RWPE1 (cell line): ENCODE results near the gene TBXAS1.

Experiments
- CTCF ChIA-PET: fragments of 350-600 bp; sonication (Branson Sonifier 250); formaldehyde crosslinking; extraction: SDS; loops from one replicate; lab custom pipeline; 2021; lab: Yijun Ruan, JAX
- POLR2A ChIA-PET: fragments of 400-600 bp; formaldehyde crosslinking; extraction: SDS; loops from one replicate; lab custom pipeline; 2020; ENCODE audit warnings: antibody characterized with exemption; ENCODE audit not compliant: low non-redundant PET; lab: Yijun Ruan, JAX
- DNase-seq: peaks from one replicate; pipeline ENCODE4 v3.0.0; 2012; ENCODE audit warnings: low spot score
- H3K27ac ChIP-seq: fragments of 450-650 bp; 2 replicates; pipeline ENCODE4 v1.5.1; 2017
- CTCF ChIP-seq: fragments of 450-650 bp; conservative IDR thresholded peaks from 2 replicates; pipeline ENCODE4 v1.5.1; 2017; ENCODE audit warnings: low read depth, mild to moderate bottlenecking

TBXAS1 gene

GRCh38 chr7:139822855-139823254 is 6.2 kb upstream of the TBXAS1 start:
- DNase-seq, result no peak
- TF ChIP-seq CTCF, result no peak
- no peak overlapping the region for H3K27ac ChIP-seq
- CTCF ChIA-PET, result no interaction called here
- POLR2A ChIA-PET, result no interaction called here

- H3K27ac ChIP-seq, result no peak overlapping the region
- ChIA-PET POLR2A (no interaction called here), CTCF (no interaction called here)
- no peak for TF ChIP-seq CTCF
- DNase-seq, result no peak
Measured at GRCh38 chr7:139823959-139824521, 5.0 kb upstream of the TBXAS1 start.

GRCh38 chr7:139825666-139826290 is 3.3 kb upstream of the TBXAS1 start:
- POLR2A ChIA-PET, result no interaction called here
- CTCF ChIA-PET, result no interaction called here
- TF ChIP-seq CTCF, result no peak
- DNase-seq, result peak; percentile 13
- no peak overlapping the region for H3K27ac ChIP-seq

- TF ChIP-seq CTCF, result no peak; the same call in 1 of the 2 replicates
- ChIA-PET CTCF (no interaction called here), POLR2A (no interaction called here)
- no peak overlapping the region for H3K27ac ChIP-seq
- no peak for DNase-seq
Measured at GRCh38 chr7:139827042-139827441, 2.0 kb upstream of the TBXAS1 start.

- H3K27ac ChIP-seq, result no peak overlapping the region
- ChIA-PET POLR2A (no interaction called here), CTCF (no interaction called here)
- no peak for DNase-seq
- no peak for TF ChIP-seq CTCF
Measured at GRCh38 chr7:139828446-139828845, 618 bp upstream of the TBXAS1 start.

- CTCF ChIA-PET, result interaction anchor here (0.9 kb wide), 1 partner anchor 184 kb away, joined by 3 read pairs; no protein-coding TSS in a partner anchor
- TF ChIP-seq CTCF, result no peak
- H3K27ac ChIP-seq, result no peak overlapping the region
- POLR2A ChIA-PET, result no interaction called here
- DNase-seq, result no peak
Measured at GRCh38 chr7:139829775-139830117, 682 bp downstream of the TBXAS1 start.
